ENCODE results near the gene ARL5A. TPM values are rescaled to one million over a fixed set of nuclear protein-coding genes. Genes with fewer than 3 reads are reported as not detected.

The ARL5A gene
- total RNA-seq, 1 donor from 2014 or later: 63.2 TPM

DNA sequence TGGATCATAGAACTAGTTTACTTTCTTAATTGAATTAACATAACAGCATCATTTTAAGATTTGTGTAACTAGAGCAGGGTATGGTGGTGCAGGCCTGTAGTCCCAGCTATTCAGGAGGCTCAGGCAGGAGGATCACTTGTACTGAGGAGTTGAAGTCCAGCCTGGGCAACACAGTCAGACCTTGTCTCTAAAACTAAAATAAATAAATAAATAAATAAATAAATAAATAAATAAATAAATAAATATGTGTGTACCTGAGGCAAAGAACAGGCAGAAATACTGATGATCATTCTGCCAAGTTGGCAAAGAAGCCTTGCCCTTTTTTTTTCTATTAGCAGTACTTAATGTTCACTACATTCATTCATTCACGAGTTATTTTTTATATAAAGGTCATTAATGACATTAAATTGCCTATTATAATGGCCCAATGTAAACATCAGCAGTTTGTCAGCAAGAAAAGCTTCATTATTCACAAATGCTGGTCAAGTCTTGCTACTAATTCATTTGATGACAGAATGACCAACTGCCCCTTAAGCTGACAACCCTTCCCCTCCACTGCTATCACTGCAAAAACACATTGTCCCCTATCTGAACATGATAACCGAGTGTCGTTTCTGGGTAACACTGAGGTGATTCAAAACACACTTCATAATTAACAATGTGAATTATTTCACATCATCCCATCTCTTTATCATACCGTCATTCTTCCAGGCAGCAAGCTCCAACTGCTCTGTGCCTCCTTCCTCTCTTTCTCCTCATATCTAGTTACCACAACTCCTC lies 39.0 kb downstream of the ARL5A start:
- TF ChIP-seq, protein P1, sequence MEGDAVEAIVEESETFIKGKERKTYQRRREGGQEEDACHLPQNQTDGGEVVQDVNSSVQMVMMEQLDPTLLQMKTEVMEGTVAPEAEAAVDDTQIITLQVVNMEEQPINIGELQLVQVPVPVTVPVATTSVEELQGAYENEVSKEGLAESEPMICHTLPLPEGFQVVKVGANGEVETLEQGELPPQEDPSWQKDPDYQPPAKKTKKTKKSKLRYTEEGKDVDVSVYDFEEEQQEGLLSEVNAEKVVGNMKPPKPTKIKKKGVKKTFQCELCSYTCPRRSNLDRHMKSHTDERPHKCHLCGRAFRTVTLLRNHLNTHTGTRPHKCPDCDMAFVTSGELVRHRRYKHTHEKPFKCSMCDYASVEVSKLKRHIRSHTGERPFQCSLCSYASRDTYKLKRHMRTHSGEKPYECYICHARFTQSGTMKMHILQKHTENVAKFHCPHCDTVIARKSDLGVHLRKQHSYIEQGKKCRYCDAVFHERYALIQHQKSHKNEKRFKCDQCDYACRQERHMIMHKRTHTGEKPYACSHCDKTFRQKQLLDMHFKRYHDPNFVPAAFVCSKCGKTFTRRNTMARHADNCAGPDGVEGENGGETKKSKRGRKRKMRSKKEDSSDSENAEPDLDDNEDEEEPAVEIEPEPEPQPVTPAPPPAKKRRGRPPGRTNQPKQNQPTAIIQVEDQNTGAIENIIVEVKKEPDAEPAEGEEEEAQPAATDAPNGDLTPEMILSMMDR (conservative IDR thresholded peaks at IDR 0.05): no peak
- H3K4me1 Mint-ChIP-seq: peaks cover 14% of the 10 kb centered on the region
- DNase-seq (ENCODE audit: low read depth, low spot score): no peak
- peaks cover 20% of the 10 kb centered on the region for H3K36me3 Mint-ChIP-seq (ENCODE audit: low read depth)
- H3K27me3 Mint-ChIP-seq (ENCODE audit: low read depth): no peaks in the 10 kb centered on the region
- H3K9me3 Mint-ChIP-seq: no peaks in the 10 kb centered on the region
- no peak overlapping the region for H3K27ac Mint-ChIP-seq (ENCODE audit: unreplicated experiment)
- H3K4me3 Mint-ChIP-seq: no peak overlapping the region

DNA sequence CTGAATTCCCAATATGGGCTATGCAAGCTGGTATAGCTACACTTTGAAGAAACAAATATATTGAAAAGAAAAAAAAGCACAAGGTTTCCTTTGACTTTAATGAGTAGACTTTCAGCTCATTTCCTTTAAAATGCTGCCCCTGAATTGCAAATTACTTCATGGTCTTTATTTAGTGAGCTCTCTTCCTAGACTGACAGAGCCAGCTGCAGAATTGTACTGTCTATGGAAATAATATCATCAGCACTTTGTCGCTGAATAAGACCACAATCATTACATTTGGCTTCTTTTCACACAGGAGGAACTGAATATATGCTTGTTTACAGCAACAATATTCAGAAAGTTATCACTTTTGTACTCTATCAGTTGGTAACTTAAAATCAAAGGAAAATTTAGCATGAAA lies 41.7 kb downstream of the ARL5A start:
- no peak for DNase-seq (ENCODE audit: low read depth, low spot score)
- Mint-ChIP-seq H3K4me3 (no peak overlapping the region), H3K27me3 (ENCODE audit: low read depth) (no peaks in the 10 kb centered on the region), H3K9me3 (no peaks in the 10 kb centered on the region), H3K36me3 (ENCODE audit: low read depth) (peaks cover 23% of the 10 kb centered on the region), H3K4me1 (peaks cover 14% of the 10 kb centered on the region), H3K27ac (ENCODE audit: unreplicated experiment) (no peak overlapping the region)
- TF ChIP-seq, protein P1 (conservative IDR thresholded peaks at IDR 0.05): no peak

DNA sequence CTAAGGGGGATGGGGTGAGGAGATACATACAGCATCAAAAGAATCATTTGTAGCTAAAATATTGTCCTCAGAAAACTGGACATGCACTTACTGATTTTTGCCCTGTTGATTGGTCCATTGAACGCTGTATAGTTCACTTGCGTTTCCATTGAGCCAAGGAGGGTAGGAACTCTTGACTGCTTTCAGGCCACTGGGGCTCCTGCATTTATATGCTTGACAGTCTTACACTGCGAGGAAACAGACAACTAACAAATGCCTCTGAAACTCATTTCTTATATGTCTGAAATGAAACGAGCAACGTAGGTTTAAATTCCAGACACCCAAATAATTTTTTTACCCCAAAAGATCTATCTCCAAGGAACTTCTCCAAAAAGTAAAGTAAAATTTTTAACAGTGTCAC lies 42.1 kb downstream of the ARL5A start:
- no peaks in the 10 kb centered on the region for H3K9me3 Mint-ChIP-seq
- H3K36me3 Mint-ChIP-seq (ENCODE audit: low read depth): peaks cover 24% of the 10 kb centered on the region
- DNase-seq (ENCODE audit: low read depth, low spot score): no peak
- H3K4me3 Mint-ChIP-seq: no peak overlapping the region
- H3K4me1 Mint-ChIP-seq: peaks cover 14% of the 10 kb centered on the region
- no peaks in the 10 kb centered on the region for H3K27me3 Mint-ChIP-seq (ENCODE audit: low read depth)
- TF ChIP-seq, protein P1 (conservative IDR thresholded peaks at IDR 0.05): no peak
- no peak overlapping the region for H3K27ac Mint-ChIP-seq (ENCODE audit: unreplicated experiment)

DNA sequence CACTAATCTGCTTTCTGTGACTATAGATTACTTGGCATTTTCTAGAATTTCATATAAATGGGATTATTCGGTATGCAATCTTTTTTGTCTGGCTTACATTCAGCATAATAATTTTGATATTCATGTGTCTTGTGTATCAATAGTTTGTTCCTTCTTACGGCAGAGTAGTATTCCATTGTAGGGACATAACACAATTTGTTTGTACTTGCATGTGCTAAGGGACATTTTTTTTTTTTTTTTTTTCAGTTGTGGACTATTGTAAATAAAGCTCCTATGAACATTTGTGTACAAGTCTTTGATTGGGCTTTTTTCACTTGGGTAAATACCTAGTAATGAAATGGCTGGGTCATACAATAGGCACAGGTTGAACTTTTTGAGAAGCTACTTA lies 45.1 kb downstream of the ARL5A start:
- H3K36me3 Mint-ChIP-seq (ENCODE audit: low read depth): peaks cover 37% of the 10 kb centered on the region

DNA sequence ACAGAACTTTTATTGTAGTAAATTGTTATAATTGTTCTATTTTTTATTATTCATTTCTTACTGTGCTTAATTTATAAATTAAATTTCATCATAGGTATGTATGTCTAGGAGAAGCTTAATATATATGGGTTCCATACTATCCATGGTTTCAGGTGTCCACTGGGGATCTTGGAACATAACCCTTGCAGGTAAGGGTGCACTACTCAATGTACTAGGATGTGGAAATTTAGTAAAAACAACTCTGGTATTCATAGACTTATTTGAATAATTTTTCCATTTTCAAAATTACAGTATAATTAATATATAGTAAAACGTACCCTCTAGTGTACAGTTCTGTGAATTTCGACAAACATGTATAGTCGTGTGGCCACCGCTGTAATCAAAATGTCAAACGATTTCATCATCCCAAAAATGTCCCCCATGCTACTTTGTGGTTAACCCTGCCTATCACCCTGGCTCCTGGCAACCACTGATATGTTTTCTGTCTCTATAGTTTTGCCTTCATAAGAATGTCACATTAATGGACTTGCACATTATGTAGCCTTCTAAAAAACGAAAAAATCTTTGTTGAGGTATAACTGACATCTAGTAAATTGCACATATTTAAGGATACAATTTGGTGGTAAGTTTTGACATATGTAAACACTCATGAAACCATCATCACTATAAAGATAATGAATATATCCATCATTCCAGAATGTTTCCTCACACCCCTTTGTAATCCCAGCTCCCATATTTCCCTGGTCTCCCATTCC lies 45.7 kb downstream of the ARL5A start:
- H3K4me3 Mint-ChIP-seq: no peak overlapping the region
- peak overlapping the region; percentile 50 for H3K27ac Mint-ChIP-seq (ENCODE audit: unreplicated experiment)
- H3K27me3 Mint-ChIP-seq (ENCODE audit: low read depth): no peaks in the 10 kb centered on the region
- H3K4me1 Mint-ChIP-seq: peaks cover 14% of the 10 kb centered on the region
- H3K9me3 Mint-ChIP-seq: peaks cover 3% of the 10 kb centered on the region
- peaks cover 40% of the 10 kb centered on the region for H3K36me3 Mint-ChIP-seq (ENCODE audit: low read depth)
- DNase-seq (ENCODE audit: low read depth, low spot score): no peak
- TF ChIP-seq, protein P1 (conservative IDR thresholded peaks at IDR 0.05): no peak

More for the DNA sequence above, 45.1 kb downstream of the ARL5A start:
- Mint-ChIP-seq H3K4me1 (peaks cover 14% of the 10 kb centered on the region), H3K27ac (ENCODE audit: unreplicated experiment) (no peak overlapping the region), H3K27me3 (ENCODE audit: low read depth) (no peaks in the 10 kb centered on the region), H3K9me3 (peaks cover 3% of the 10 kb centered on the region), H3K4me3 (no peak overlapping the region)
- TF ChIP-seq, protein P1 (conservative IDR thresholded peaks at IDR 0.05): no peak
- DNase-seq (ENCODE audit: low read depth, low spot score): no peak
